GM23338 (cell line): Measurements from ENCODE around the gene SCP2. TPM values are rescaled to one million over a fixed set of nuclear protein-coding genes. Genes with fewer than 3 reads are reported as not detected.

Experiments used
- ATAC-seq: fragments of 200-7000 bp; cut with Tn5 transposase; 3 replicates; pipeline ENCODE4 v1.9.1; 2020
- DNase-seq: peaks from one replicate; pipeline ENCODE4 v3.0.0-alpha.2; 2015; ENCODE audit warnings: low spot score
- H2AFZ ChIP-seq: fragments of 200-600 bp; sonication (generic); 2 replicates; pipeline ENCODE4 v1.8.0; 2016; ENCODE audit warnings: antibody characterized with exemption, mild to moderate bottlenecking, moderate library complexity
- H3F3A ChIP-seq: fragments of 200-600 bp; sonication (generic); replicated peaks from 2 replicates; pipeline ENCODE4 v1.8.0; 2017; ENCODE audit warnings: antibody characterized with exemption, mixed run types, low read depth
- H3K27ac ChIP-seq: fragments of 200-600 bp; sonication (generic); 2 replicates; pipeline ENCODE4 v1.6.1; 2016; ENCODE audit warnings: low read depth
- H3K27me3 ChIP-seq: fragments of 200-600 bp; sonication (generic); 2 replicates; pipeline ENCODE4 v1.8.0; 2016; ENCODE audit warnings: mild to moderate bottlenecking, mixed run types, moderate library complexity; ENCODE audit not compliant: insufficient read depth
- H3K36me3 ChIP-seq: fragments of 200-600 bp; sonication (generic); 2 replicates; pipeline ENCODE4 v1.8.0; 2016; ENCODE audit warnings: mild to moderate bottlenecking; ENCODE audit not compliant: insufficient read depth
- H3K4me1 ChIP-seq: fragments of 200-600 bp; sonication (generic); 2 replicates; pipeline ENCODE4 v1.8.0; 2016; ENCODE audit warnings: mild to moderate bottlenecking, moderate library complexity; ENCODE audit not compliant: insufficient read depth
- H3K4me2 ChIP-seq: fragments of 200-600 bp; sonication (generic); 2 replicates; pipeline ENCODE4 v1.7.1; 2017; ENCODE audit warnings: mixed run types
- H3K4me3 ChIP-seq: fragments of 200-600 bp; sonication (generic); 2 replicates; pipeline ENCODE4 v1.6.1; 2016; ENCODE audit warnings: mixed run types
- H3K79me2 ChIP-seq: fragments of 200-600 bp; sonication (generic); replicated peaks from 2 replicates; pipeline ENCODE4 v1.8.0; 2017; ENCODE audit warnings: mild to moderate bottlenecking; ENCODE audit not compliant: insufficient read depth
- H3K9me2 ChIP-seq: fragments of 200-600 bp; sonication (generic); 2 replicates; pipeline ENCODE4 v1.8.0; 2017; ENCODE audit not compliant: insufficient read depth
- H4K20me1 ChIP-seq: fragments of 200-600 bp; sonication (generic); replicated peaks from 2 replicates; pipeline ENCODE4 v1.8.0; 2017; ENCODE audit warnings: mild to moderate bottlenecking; ENCODE audit not compliant: insufficient read depth
- H3K27ac Mint-ChIP-seq: 2 replicates; pipeline ENCODE4 v1.8.0; 2020; ENCODE audit warnings: inconsistent platforms, mild to moderate bottlenecking, moderate library complexity, mixed read lengths
- H3K27me3 Mint-ChIP-seq: 3 replicates; pipeline ENCODE4 v1.8.0; 2022; ENCODE audit warnings: low read depth, mild to moderate bottlenecking, moderate library complexity, mixed read lengths, inconsistent platforms; ENCODE audit not compliant: insufficient read depth, poor library complexity
- H3K36me3 Mint-ChIP-seq: 3 replicates; pipeline ENCODE4 v1.8.0; 2021; ENCODE audit warnings: low read depth, mild to moderate bottlenecking, inconsistent platforms, moderate library complexity, mixed read lengths
- H3K4me1 Mint-ChIP-seq: 3 replicates; pipeline ENCODE4 v1.8.0; 2020; ENCODE audit warnings: mild to moderate bottlenecking, inconsistent platforms, mixed read lengths
- H3K4me3 Mint-ChIP-seq: 3 replicates; pipeline ENCODE4 v1.8.0; 2021; ENCODE audit warnings: moderate library complexity, mild to moderate bottlenecking, inconsistent platforms, mixed read lengths
- H3K9me3 Mint-ChIP-seq: 3 replicates; pipeline ENCODE4 v1.8.0; 2020; ENCODE audit warnings: moderate library complexity, mild to moderate bottlenecking, inconsistent platforms, mixed read lengths
- CREB1 ChIP-seq: fragments of 250-450 bp; sonication (Bioruptor Pico); IDR thresholded peaks from 2 replicates; pipeline ENCODE4 v1.5.0; 2020; ENCODE audit warnings: low read depth, mild to moderate bottlenecking, moderate library complexity
- CTCF ChIP-seq, 2 experiments: fragments of 200-600 bp in 1 of 2; sonication (generic) in 1 of 2; conservative IDR thresholded peaks; 2 replicates each; pipeline versions ENCODE4 v1.5.1 to v1.6.1; 2016 to 2017; ENCODE audit warnings: antibody characterized with exemption in 2 of 2, low read depth in 2 of 2, mild to moderate bottlenecking in 2 of 2, moderate library complexity in 1 of 2
- ETS1 ChIP-seq: IDR thresholded peaks from 2 replicates; pipeline ENCODE4 v1.6.1; 2016; ENCODE audit warnings: antibody characterized with exemption
- EZH2phosphoT487 ChIP-seq: fragments of 200-600 bp; sonication (generic); IDR thresholded peaks from one replicate; pipeline ENCODE4 v1.8.1; 2018; ENCODE audit warnings: antibody characterized with exemption; ENCODE audit not compliant: unreplicated experiment
- NANOG ChIP-seq: IDR thresholded peaks from 2 replicates; pipeline ENCODE4 v1.6.1; 2016; ENCODE audit warnings: antibody characterized with exemption, borderline replicate concordance
- POLR2AphosphoS5 ChIP-seq: IDR thresholded peaks from 2 replicates; pipeline ENCODE4 v1.6.1; 2016; ENCODE audit warnings: antibody characterized with exemption, low read depth
- REST ChIP-seq: IDR thresholded peaks from one replicate; pipeline ENCODE4 v1.6.1; 2018; ENCODE audit warnings: antibody characterized with exemption; ENCODE audit not compliant: unreplicated experiment
- STAT1 ChIP-seq: IDR thresholded peaks from one replicate; pipeline ENCODE4 v1.6.1; 2016; ENCODE audit warnings: antibody characterized with exemption; ENCODE audit not compliant: unreplicated experiment
- ZNF114 ChIP-seq: fragments of 250-450 bp; sonication (Bioruptor Pico); IDR thresholded peaks from 2 replicates; pipeline ENCODE4 v1.5.0; 2020; ENCODE audit warnings: mild to moderate bottlenecking, moderate library complexity
- ZNF331 ChIP-seq: fragments of 250-450 bp; sonication (Bioruptor Pico); IDR thresholded peaks from 2 replicates; pipeline ENCODE4 v1.5.0; 2020; ENCODE audit warnings: low read depth, mild to moderate bottlenecking, moderate library complexity
- ZNF462 ChIP-seq: fragments of 250-450 bp; sonication (Bioruptor Pico); IDR thresholded peaks from 2 replicates; pipeline ENCODE4 v1.5.0; 2020; ENCODE audit warnings: mild to moderate bottlenecking, moderate library complexity
- polyA plus RNA-seq: library from polyadenylated mRNA; unstranded; fragments of >200 nt; fragmentation: Nextera tagmentation; extraction: Ambion mirVana; gene quantifications from 2 replicates; pipeline ENCODE4 v1.2.1, GENCODE V29; 2016
- total RNA-seq: library from RNA; depleted of rRNA; stranded (reverse); fragments of >200 nt; shearing (Covaris generic); gene quantifications from 2 replicates; pipeline ENCODE4 v1.2.3, GENCODE V29; 2014

The SCP2 gene
- total and polyA plus RNA-seq, 2 experiments from 2014 or later = 66.3 to 116 TPM

- no peak overlapping the region for H3K4me3 ChIP-seq
- no peak for DNase-seq
- no peaks in the 10 kb centered on the region for H4K20me1 ChIP-seq
- no peaks in the 10 kb centered on the region for H3K36me3 ChIP-seq
- H3K9me2 ChIP-seq = no peaks in the 10 kb centered on the region
- no peak for ATAC-seq
- H3K27me3 Mint-ChIP-seq = peaks cover 5% of the 10 kb centered on the region
- TF ChIP-seq ZNF114 (no peak), ZNF462 (CRISPR knock-in tag) (no peak), POLR2AphosphoS5 (no peak), ZNF331 (CRISPR knock-in tag) (no peak), NANOG (no peak), CREB1 (CRISPR knock-in tag) (no peak), REST (no peak), STAT1 (no peak), ETS1 (no peak), CTCF (conservative IDR thresholded peaks at IDR 0.05; ENCODE audit: low read depth in 2 of 2) (no peak), EZH2phosphoT487 (no peak)
- no peak overlapping the region for H3K27ac ChIP-seq
- H2AFZ ChIP-seq = no peak overlapping the region
- no peaks in the 10 kb centered on the region for H3K4me1 ChIP-seq
- H3K36me3 Mint-ChIP-seq = no peaks in the 10 kb centered on the region
- peaks cover 2% of the 10 kb centered on the region; the same call in 2 of the 3 replicates for H3K4me1 Mint-ChIP-seq
- H3K27ac Mint-ChIP-seq = no peak overlapping the region
- H3K4me3 Mint-ChIP-seq = no peak overlapping the region
- H3K9me3 Mint-ChIP-seq = no peaks in the 10 kb centered on the region; the same call in 2 of the 3 replicates
- H3K4me2 ChIP-seq = no peak overlapping the region
- no peaks in the 10 kb centered on the region for H3K79me2 ChIP-seq
- no peaks in the 10 kb centered on the region for H3F3A ChIP-seq
- no peaks in the 10 kb centered on the region for H3K27me3 ChIP-seq
Observed at GRCh38 chr1:53073287-53073686, 146.2 kb downstream of the SCP2 start.
